Activated B cell treated with CpG ODN at 0.5 μM for 24 hours (primary cell): ENCODE data around the gene DHX40. TPM values are rescaled to one million over a fixed set of nuclear protein-coding genes. Genes with fewer than 3 reads are reported as not detected.

ENCODE experiments used
- ATAC-seq: fragments of 200-7000 bp; cut with Tn5 transposase; one replicate; pipeline ENCODE4 v1.10.0; 2021; ENCODE audit warnings: low read depth, mild to moderate bottlenecking, moderate library complexity
- CTCF ChIA-PET: fragments of 350-600 bp; sonication (Branson Sonifier 250); formaldehyde crosslinking; loops from one replicate; lab custom pipeline; 2021; ENCODE audit warnings: antibody characterized with exemption; lab: Charles Lee
- POLR2A ChIA-PET: fragments of 350-600 bp; sonication (Branson Sonifier 250); formaldehyde crosslinking; loops from one replicate; lab custom pipeline; 2021; ENCODE audit warnings: antibody characterized with exemption; lab: Charles Lee
- DNase-seq: peaks from one replicate; pipeline ENCODE4 v3.0.0; 2022
- H3K27ac Mint-ChIP-seq: one replicate; pipeline ENCODE4 v1.8.0; 2020; ENCODE audit warnings: mixed read lengths
- H3K27me3 Mint-ChIP-seq: one replicate; pipeline ENCODE4 v1.8.0; 2021; ENCODE audit warnings: mixed read lengths
- H3K36me3 Mint-ChIP-seq: one replicate; pipeline ENCODE4 v1.8.0; 2021; ENCODE audit warnings: low read depth, mixed read lengths
- H3K4me1 Mint-ChIP-seq: one replicate; pipeline ENCODE4 v1.8.0; 2021; ENCODE audit warnings: mixed read lengths
- H3K4me3 Mint-ChIP-seq: one replicate; pipeline ENCODE4 v1.8.0; 2020; ENCODE audit warnings: mild to moderate bottlenecking, mixed read lengths
- H3K9me3 Mint-ChIP-seq: one replicate; pipeline ENCODE4 v1.8.0; 2020; ENCODE audit warnings: mixed read lengths
- intact Hi-C: fragments of 100-400 bp; cut with micrococcal nuclease; formaldehyde crosslinking; loops from one replicate; pipeline ENCODE4 v1.15.1; 2024
- total RNA-seq: library from RNA; stranded (reverse); gene quantifications from 2 replicates; pipeline ENCODE4 v1.2.3, GENCODE V29; 2022
- TF ChIP-seq, protein P1 (sequence below): fragments of 200-600 bp; IDR thresholded peaks from one replicate; pipeline ENCODE4 v1.8.0; 2022; ENCODE audit warnings: antibody characterized with exemption, mild to moderate bottlenecking

Gene DHX40
- total RNA-seq, 1 donor from 2014 or later: 22.6 TPM

- DNase-seq: no peak
- no peaks in the 10 kb centered on the region for H3K9me3 Mint-ChIP-seq
- intact Hi-C loops: no loop called here
- peaks cover 79% of the 10 kb centered on the region for H3K4me1 Mint-ChIP-seq
- ChIA-PET CTCF (interaction anchor here (0.6 kb wide), 2 partner anchors 325 to 410 kb away, joined by 3 read pairs; no protein-coding TSS in a partner anchor), POLR2A (interaction anchor here (4.4 kb wide), 1 partner anchor 18 kb away, joined by 21 read pairs; the partner anchor contains the start of gene CLTC)
- no peak overlapping the region for H3K4me3 Mint-ChIP-seq
- H3K27me3 Mint-ChIP-seq: no peaks in the 10 kb centered on the region
- peaks cover 7% of the 10 kb centered on the region for H3K36me3 Mint-ChIP-seq
- TF ChIP-seq, protein P1, sequence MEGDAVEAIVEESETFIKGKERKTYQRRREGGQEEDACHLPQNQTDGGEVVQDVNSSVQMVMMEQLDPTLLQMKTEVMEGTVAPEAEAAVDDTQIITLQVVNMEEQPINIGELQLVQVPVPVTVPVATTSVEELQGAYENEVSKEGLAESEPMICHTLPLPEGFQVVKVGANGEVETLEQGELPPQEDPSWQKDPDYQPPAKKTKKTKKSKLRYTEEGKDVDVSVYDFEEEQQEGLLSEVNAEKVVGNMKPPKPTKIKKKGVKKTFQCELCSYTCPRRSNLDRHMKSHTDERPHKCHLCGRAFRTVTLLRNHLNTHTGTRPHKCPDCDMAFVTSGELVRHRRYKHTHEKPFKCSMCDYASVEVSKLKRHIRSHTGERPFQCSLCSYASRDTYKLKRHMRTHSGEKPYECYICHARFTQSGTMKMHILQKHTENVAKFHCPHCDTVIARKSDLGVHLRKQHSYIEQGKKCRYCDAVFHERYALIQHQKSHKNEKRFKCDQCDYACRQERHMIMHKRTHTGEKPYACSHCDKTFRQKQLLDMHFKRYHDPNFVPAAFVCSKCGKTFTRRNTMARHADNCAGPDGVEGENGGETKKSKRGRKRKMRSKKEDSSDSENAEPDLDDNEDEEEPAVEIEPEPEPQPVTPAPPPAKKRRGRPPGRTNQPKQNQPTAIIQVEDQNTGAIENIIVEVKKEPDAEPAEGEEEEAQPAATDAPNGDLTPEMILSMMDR: no peak
- ATAC-seq: no peak
- H3K27ac Mint-ChIP-seq: no peak overlapping the region
These were observed 72.4 kb downstream of the DHX40 start for GRCh38 chr17:59637611-59638310.

DNA sequence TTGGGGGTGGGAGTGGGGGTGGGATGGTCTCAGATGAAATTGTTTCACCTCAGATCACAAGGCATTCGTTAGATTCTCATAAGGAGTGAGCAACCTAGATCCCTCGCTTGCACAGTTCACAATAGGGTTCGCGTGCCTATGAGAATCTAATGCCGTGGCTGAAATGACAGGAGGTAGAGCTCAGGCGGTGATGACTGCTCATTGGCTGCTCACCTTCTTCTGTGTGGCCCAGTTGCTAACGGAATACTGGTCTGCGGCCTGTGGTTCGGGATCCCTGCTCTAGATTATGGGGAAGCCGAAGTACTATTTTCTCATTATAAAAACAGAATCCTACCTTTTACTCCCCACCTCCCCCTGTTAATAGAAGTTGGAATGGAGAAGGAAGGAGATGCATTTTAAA lies 73.1 kb downstream of the DHX40 start:
- Mint-ChIP-seq H3K4me3 (no peak overlapping the region), H3K9me3 (no peaks in the 10 kb centered on the region), H3K27me3 (no peaks in the 10 kb centered on the region), H3K27ac (no peak overlapping the region), H3K36me3 (peaks cover 5% of the 10 kb centered on the region), H3K4me1 (peaks cover 79% of the 10 kb centered on the region)
- ChIA-PET POLR2A (interaction anchor here (4.4 kb wide), 1 partner anchor 19 kb away, joined by 21 read pairs; the partner anchor contains the start of gene CLTC), CTCF (no interaction called here)
- intact Hi-C loops: no loop called here
- TF ChIP-seq, protein P1: no peak
- ATAC-seq (no peak), DNase-seq (no peak)

DNA sequence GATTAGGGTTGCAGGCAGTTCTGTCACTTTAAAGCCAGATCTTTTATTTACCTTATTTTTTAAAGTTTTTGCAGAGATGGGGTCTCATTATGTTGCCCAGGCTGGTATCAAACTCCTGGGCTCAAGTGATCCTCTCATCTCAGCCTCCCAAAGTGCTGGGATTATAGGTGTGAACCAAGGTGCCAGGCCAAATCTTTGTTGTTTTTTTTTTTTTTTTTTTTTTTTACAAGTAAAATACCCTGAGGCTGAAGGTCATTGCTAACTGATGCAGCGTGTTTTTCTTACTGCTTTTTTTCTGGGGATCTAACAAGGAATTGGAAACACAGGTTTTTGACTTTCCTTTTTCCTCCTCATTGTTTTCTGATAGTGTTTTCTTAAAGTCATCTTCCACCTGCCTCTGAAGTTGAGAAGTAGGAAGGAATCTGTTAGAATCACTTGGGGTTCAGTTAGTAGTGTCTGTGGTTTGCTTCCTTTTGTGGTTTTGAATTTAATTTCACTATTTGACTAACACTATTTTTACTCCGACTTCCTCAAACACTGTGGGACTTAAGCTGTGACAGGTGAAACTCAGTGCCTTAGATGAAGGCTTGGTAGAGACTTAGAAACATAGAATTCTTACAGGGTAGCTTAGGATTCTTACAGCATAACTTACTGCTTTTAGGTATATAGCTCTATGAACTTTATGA lies 76.5 kb downstream of the DHX40 start:
- Mint-ChIP-seq H3K9me3 (no peaks in the 10 kb centered on the region), H3K27me3 (no peaks in the 10 kb centered on the region), H3K4me1 (peaks cover 74% of the 10 kb centered on the region), H3K36me3 (peaks cover 24% of the 10 kb centered on the region), H3K4me3 (peak overlapping the region; percentile 73), H3K27ac (peak overlapping the region; percentile 88)
- POLR2A ChIA-PET: interaction anchor here (0.5 to 4.2 kb wide), 5 partner anchors 14 to 517 kb away, joined by 4 to 116 read pairs (median 5); partner anchors contain the start of gene CLTC
- TF ChIP-seq, protein P1: no peak
- CTCF ChIA-PET: interaction anchor here (0.9 kb wide), 1 partner anchor 23 kb away, joined by 3 read pairs; the partner anchor contains the start of gene CLTC
- DNase-seq (no peak), ATAC-seq (peak; percentile 84)
- intact Hi-C loops: loop anchor here (1.0 kb wide), 2 partner anchors 23 to 27 kb away; partner anchors contain the start of gene CLTC

GRCh38 chr17:59642565-59642964 lies 77.2 kb downstream of the DHX40 start:
- Mint-ChIP-seq H3K4me3 (peak overlapping the region; percentile 73), H3K27me3 (no peaks in the 10 kb centered on the region), H3K27ac (peak overlapping the region; percentile 88), H3K36me3 (peaks cover 29% of the 10 kb centered on the region), H3K9me3 (no peaks in the 10 kb centered on the region), H3K4me1 (peaks cover 74% of the 10 kb centered on the region)
- CTCF ChIA-PET: interaction anchor here (0.9 to 1.1 kb wide), 2 partner anchors 23 to 32 kb away, joined by 3 read pairs; partner anchors contain the start of gene CLTC
- DNase-seq (no peak), ATAC-seq (no peak)
- intact Hi-C loops: loop anchor here (1.0 kb wide), 2 partner anchors 23 to 27 kb away; partner anchors contain the start of gene CLTC
- POLR2A ChIA-PET: interaction anchor here (0.5 to 4.2 kb wide), 5 partner anchors 15 to 517 kb away, joined by 4 to 116 read pairs (median 5); partner anchors contain the start of gene CLTC
- TF ChIP-seq, protein P1: no peak
